H1 (cell line): Measurements from ENCODE around the gene HSPB1. TPM values are rescaled to one million over a fixed set of nuclear protein-coding genes. Genes with fewer than 3 reads are reported as not detected.

Source experiments
- CBX8 ChIP-seq: fragments of 300-800, 300-1000 bp; sonication (generic); IDR thresholded peaks from 2 replicates; pipeline ENCODE4 v1.7.1; 2016; ENCODE audit warnings: low read depth, low read length, borderline replicate concordance
- CTBP2 ChIP-seq: IDR thresholded peaks from 2 replicates; pipeline ENCODE4 v1.7.0; 2011; ENCODE audit warnings: borderline replicate concordance, mild to moderate bottlenecking, moderate library complexity, mixed read lengths, low read length; ENCODE audit not compliant: insufficient read depth, insufficient read length
- GTF2F1 ChIP-seq: IDR thresholded peaks from 2 replicates; pipeline ENCODE4 v1.6.1; 2012; ENCODE audit warnings: low read depth, low read length, improper control_type of control experiment, borderline replicate concordance
- HDAC6 ChIP-seq: IDR thresholded peaks from one replicate; pipeline ENCODE4 v1.7.1; 2012; ENCODE audit warnings: low read depth, mild to moderate bottlenecking, inconsistent platforms, low read length, moderate library complexity
- JUN ChIP-seq: IDR thresholded peaks from 2 replicates; pipeline ENCODE4 v1.6.1; 2011; ENCODE audit warnings: low read depth, mild to moderate bottlenecking, improper control_type of control experiment, low read length
- NRF1 ChIP-seq: IDR thresholded peaks from 2 replicates; pipeline ENCODE4 v1.6.1; 2011; ENCODE audit warnings: mild to moderate bottlenecking, low read depth, low read length, improper control_type of control experiment
- POU5F1 ChIP-seq: IDR thresholded peaks from 2 replicates; pipeline ENCODE4 v1.6.1; 2011; ENCODE audit warnings: low read depth, mild to moderate bottlenecking, low read length, moderate library complexity
- RAD21 ChIP-seq, 2 experiments: IDR thresholded peaks in 1 of 2; conservative IDR thresholded peaks in 1 of 2; 2 replicates each; pipeline ENCODE4 v1.6.1; 2011; ENCODE audit warnings: low read depth in 2 of 2, low read length in 2 of 2, improper control_type of control experiment in 1 of 2, inconsistent platforms in 1 of 2, mild to moderate bottlenecking in 1 of 2, moderate library complexity in 1 of 2
- RBBP5 ChIP-seq: IDR thresholded peaks from 2 replicates; pipeline ENCODE4 v1.7.1; 2012; ENCODE audit warnings: low read depth, mild to moderate bottlenecking, inconsistent platforms, low read length, moderate library complexity, borderline replicate concordance
- RNF2 ChIP-seq: fragments of 200-900, 300-1000 bp; sonication (generic); IDR thresholded peaks from 2 replicates; pipeline ENCODE4 v1.7.1; 2016; ENCODE audit warnings: borderline replicate concordance, low read depth, mild to moderate bottlenecking, antibody characterized with exemption, low read length; ENCODE audit not compliant: poor library complexity, severe bottlenecking; ENCODE audit errors: missing control alignments
- RXRA ChIP-seq: IDR thresholded peaks from 2 replicates; pipeline ENCODE4 v1.6.1; 2011; ENCODE audit warnings: low read depth, mild to moderate bottlenecking, low read length, moderate library complexity; ENCODE audit not compliant: insufficient read depth
- SIN3A ChIP-seq, 2 experiments: IDR thresholded peaks in 1 of 2; conservative IDR thresholded peaks in 1 of 2; 2 replicates each; pipeline ENCODE4 v1.6.1; 2011 to 2012; ENCODE audit warnings: low read length in 2 of 2, improper control_type of control experiment in 1 of 2, low read depth in 1 of 2, mild to moderate bottlenecking in 1 of 2
- TAF1 ChIP-seq: IDR thresholded peaks from 2 replicates; pipeline ENCODE4 v1.6.1; 2011; ENCODE audit warnings: mild to moderate bottlenecking, low read depth, low read length
- ZNF274 ChIP-seq: IDR thresholded peaks from 2 replicates; pipeline ENCODE4 v1.7.0; 2012; ENCODE audit warnings: low read length, borderline replicate concordance; ENCODE audit errors: extremely low read depth
- polyA plus RNA-seq, 7 experiments: library from polyadenylated mRNA; depleted of rRNA in 3 of 7; stranded (reverse) in 5 of 7; unstranded in 2 of 7; fragments of >200 nt in 5 of 7; fragments of 200-250 nt in 2 of 7; gene quantifications; 1 replicate in 5 of 7; 2 replicates in 1 of 7; 4 replicates in 1 of 7; pipeline versions ENCODE4 v1.2.1 to v1.2.3, GENCODE V29; 2011 to 2013; ENCODE audit warnings: missing spikeins in 2 of 7, mixed read lengths in 2 of 7
- total RNA-seq: library from RNA; stranded (reverse); fragmentation: NEBNext Ultra II Directional; extraction: Animal tissue kit (Norgen Biotek cat#: 25700); gene quantifications from 2 replicates; pipeline ENCODE4 v1.2.1, GENCODE V29; 2021
- TF ChIP-seq, protein P1 (sequence below): IDR thresholded peaks from 2 replicates; pipeline ENCODE4 v1.6.1; 2012; ENCODE audit warnings: inconsistent platforms
- TF ChIP-seq, protein P2 (sequence below), 3 experiments: IDR thresholded peaks; 1 replicate in 2 of 3; 2 replicates in 1 of 3; pipeline versions ENCODE4 v1.5.1 to v1.6.1; 2011; ENCODE audit warnings: low read length in 3 of 3, mild to moderate bottlenecking in 3 of 3, inconsistent platforms in 2 of 3, low read depth in 1 of 3, moderate library complexity in 1 of 3; ENCODE audit not compliant: insufficient read depth in 1 of 3; ENCODE audit errors: control extremely low read depth in 1 of 3
- TF ChIP-seq, protein P3 (sequence below): IDR thresholded peaks from 2 replicates; pipeline ENCODE4 v1.6.1; 2011; ENCODE audit warnings: low read depth, mild to moderate bottlenecking, low read length; ENCODE audit not compliant: insufficient read depth

The HSPB1 gene
- total and polyA plus RNA-seq, 2 of the 8 experiments (the other 6 are each of a cell fraction or from before 2014, with no cell fraction given), result 165 to 254 TPM

DNA sequence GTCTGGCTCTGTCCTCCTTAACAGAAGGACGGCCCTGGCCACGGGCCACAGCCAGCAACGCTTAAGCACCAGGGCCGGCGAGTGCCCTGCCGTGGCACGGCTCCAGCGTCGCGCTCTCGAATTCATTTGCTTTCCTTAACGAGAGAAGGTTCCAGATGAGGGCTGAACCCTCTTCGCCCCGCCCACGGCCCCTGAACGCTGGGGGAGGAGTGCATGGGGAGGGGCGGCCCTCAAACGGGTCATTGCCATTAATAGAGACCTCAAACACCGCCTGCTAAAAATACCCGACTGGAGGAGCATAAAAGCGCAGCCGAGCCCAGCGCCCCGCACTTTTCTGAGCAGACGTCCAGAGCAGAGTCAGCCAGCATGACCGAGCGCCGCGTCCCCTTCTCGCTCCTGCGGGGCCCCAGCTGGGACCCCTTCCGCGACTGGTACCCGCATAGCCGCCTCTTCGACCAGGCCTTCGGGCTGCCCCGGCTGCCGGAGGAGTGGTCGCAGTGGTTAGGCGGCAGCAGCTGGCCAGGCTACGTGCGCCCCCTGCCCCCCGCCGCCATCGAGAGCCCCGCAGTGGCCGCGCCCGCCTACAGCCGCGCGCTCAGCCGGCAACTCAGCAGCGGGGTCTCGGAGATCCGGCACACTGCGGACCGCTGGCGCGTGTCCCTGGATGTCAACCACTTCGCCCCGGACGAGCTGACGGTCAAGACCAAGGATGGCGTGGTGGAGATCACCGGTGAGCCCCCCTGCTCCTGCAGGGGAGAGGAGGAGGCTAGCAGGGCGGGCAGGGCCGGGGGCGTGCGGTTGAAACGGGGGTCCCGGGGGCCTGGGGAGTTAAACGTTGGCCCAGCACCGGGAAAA is at the start of gene HSPB1 (continued):
- TF ChIP-seq SIN3A (conservative IDR thresholded peaks at IDR 0.05 in 1 of 2, IDR thresholded peaks at IDR 0.05 in 1 of 2; ENCODE audit: low read depth in 1 of 2, low read length in 2 of 2) (no peak), CTBP2 (no peak), GTF2F1 (no peak), RNF2 (peak; percentile 29), RBBP5 (peak; percentile 52; the same call in 1 of the 2 replicates), HDAC6 (no peak), ZNF274 (no peak), CBX8 (no peak), JUN (no peak), RAD21 (IDR thresholded peaks at IDR 0.05 in 1 of 2, conservative IDR thresholded peaks at IDR 0.05 in 1 of 2; ENCODE audit: low read depth in 2 of 2, low read length in 2 of 2) (no peak), POU5F1 (no peak), RXRA (no peak), TAF1 (peak; percentile 60), NRF1 (no peak)
- TF ChIP-seq, protein P1, sequence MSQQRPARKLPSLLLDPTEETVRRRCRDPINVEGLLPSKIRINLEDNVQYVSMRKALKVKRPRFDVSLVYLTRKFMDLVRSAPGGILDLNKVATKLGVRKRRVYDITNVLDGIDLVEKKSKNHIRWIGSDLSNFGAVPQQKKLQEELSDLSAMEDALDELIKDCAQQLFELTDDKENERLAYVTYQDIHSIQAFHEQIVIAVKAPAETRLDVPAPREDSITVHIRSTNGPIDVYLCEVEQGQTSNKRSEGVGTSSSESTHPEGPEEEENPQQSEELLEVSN, result peak; percentile 83
- TF ChIP-seq, protein P2, sequence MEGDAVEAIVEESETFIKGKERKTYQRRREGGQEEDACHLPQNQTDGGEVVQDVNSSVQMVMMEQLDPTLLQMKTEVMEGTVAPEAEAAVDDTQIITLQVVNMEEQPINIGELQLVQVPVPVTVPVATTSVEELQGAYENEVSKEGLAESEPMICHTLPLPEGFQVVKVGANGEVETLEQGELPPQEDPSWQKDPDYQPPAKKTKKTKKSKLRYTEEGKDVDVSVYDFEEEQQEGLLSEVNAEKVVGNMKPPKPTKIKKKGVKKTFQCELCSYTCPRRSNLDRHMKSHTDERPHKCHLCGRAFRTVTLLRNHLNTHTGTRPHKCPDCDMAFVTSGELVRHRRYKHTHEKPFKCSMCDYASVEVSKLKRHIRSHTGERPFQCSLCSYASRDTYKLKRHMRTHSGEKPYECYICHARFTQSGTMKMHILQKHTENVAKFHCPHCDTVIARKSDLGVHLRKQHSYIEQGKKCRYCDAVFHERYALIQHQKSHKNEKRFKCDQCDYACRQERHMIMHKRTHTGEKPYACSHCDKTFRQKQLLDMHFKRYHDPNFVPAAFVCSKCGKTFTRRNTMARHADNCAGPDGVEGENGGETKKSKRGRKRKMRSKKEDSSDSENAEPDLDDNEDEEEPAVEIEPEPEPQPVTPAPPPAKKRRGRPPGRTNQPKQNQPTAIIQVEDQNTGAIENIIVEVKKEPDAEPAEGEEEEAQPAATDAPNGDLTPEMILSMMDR (IDR thresholded peaks at IDR 0.05; ENCODE audit: control extremely low read depth in 1 of 3, insufficient read depth in 1 of 3, low read depth in 1 of 3, low read length in 3 of 3), result no peak; a peak in 1 of 4 replicates
- TF ChIP-seq, protein P3, sequence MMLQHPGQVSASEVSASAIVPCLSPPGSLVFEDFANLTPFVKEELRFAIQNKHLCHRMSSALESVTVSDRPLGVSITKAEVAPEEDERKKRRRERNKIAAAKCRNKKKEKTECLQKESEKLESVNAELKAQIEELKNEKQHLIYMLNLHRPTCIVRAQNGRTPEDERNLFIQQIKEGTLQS, result no peak
